ENCODE measurements around the gene HOXB2. TPM values are rescaled to one million over a fixed set of nuclear protein-coding genes. Genes with fewer than 3 reads are reported as not detected.
A peak's percentile ranks its signal among the peaks of the same experiment; 100 is the strongest.
"Not testable (repeated sequence)": the region's sequence is repeated elsewhere in the genome, so short reads cannot be mapped to it uniquely, and the experiment has no call there.

HOXB2 gene
- total RNA-seq, 2 experiments from 2014 or later: 7.4 to 7.7 TPM

DNA sequence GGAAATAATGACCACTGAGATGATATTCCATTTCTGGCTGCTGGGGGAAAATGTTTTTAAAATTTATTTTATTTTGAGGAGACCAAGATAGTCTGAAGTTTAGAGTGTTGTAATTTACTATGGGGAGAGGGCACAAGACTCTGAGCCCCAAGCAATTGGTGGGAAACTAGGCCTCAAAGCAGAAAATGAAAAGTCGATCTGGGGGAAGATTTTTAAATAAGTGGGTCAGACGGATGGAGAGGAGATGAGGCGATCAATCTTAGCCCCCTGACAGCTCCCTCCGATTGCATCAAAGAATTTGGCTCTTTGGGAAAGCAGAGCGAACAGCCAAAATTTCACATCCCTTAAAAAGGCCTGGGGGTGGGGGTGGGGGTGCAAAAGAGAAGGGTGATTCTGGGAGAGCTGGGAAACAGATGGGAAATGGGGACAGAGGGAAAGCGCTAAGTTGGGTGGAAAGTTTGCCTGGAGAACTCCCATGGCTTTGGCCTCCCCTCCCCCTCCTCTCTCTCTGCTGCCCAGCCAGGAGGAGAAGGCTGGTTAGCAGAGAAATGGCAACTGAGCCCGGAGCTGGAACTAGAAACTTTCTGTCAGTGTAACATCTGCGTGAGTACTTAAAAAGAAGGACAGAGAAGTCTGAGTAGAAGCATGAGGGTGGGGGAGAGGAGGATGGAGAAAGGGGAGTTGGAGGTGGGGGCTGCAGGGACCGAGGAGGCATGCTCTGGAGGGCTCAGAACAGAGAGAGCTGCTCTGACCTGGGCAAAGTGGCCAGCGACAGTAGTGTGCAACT is 1.4 kb upstream of the HOXB2 start:
- peaks cover 13% of the 10 kb centered on the region for H3K27me3 Mint-ChIP-seq
- peaks cover 10% of the 10 kb centered on the region for H3K36me3 Mint-ChIP-seq
- peak overlapping the region; percentile 9 for H3K4me3 Mint-ChIP-seq
- peaks cover 40% of the 10 kb centered on the region for H3K4me1 Mint-ChIP-seq
- H3K27ac Mint-ChIP-seq: peak overlapping the region; percentile 81
- H3K9me3 Mint-ChIP-seq: no peaks in the 10 kb centered on the region
- no peak for DNase-seq

DNA sequence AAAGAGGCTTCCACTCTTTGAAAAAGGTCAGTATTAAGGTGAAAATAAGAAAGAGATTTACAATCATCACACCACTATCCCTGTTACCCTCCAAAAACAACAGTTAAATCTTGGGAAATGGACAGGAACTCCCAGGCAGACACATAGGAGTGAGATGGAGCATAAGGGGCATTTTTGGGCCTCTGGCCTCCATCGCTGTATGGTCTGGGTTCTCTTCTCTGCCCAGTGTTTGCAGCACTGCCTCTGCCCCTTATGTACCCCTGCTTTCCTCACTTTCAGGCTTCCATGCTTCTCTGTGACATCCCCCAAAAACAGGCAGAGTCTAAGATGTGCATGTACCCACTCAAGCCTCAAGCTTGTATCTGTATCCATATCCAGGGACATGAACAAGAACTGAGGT is 630 bp upstream of the HOXB2 start:
- no peaks in the 10 kb centered on the region for H3K9me3 Mint-ChIP-seq
- H3K27ac Mint-ChIP-seq: peak overlapping the region; percentile 48

DNA sequence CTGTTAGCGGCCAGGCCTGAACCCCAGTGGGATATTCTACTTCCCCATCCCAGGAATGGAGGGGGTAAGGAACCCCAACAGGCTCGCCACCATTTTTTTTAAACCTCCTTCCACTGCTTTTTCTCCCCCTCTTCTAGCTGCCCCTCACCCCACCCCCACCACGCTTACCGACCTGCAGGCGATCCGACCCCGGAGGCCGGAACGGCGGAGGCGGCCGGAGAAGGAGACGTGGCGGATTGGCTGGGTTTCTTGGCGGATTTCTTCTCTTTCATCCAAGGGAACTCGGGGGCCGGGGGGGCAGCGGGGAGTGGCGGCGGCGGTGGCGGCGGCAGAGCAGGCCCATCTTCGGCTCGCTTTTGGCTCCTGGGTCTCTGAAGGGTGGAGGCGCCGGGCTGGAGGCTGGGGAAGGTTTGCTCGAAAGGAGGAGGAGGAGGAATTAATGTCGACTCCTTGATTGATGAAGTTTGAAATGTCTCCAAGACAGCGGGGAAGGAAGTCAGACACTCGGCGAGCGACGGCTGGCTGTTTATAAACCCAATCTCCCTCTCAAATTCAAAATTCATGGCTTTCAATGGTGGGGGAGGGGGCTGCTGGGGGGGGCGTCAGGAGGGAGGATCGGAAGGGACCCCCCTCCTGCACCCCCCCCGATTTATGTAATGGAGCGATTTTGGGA is 424 bp downstream of the HOXB2 start:
- Mint-ChIP-seq H3K27me3 (peaks cover 13% of the 10 kb centered on the region), H3K4me1 (peaks cover 50% of the 10 kb centered on the region), H3K36me3 (peaks cover 10% of the 10 kb centered on the region), H3K4me3 (peak overlapping the region; percentile 85), H3K9me3 (no peaks in the 10 kb centered on the region), H3K27ac (peak overlapping the region; percentile 86)
- DNase-seq: peak; percentile 53

More for the DNA sequence above, 630 bp upstream of the HOXB2 start:
- H3K36me3 Mint-ChIP-seq: peaks cover 10% of the 10 kb centered on the region
- no peak for DNase-seq
- peak overlapping the region; percentile 85 for H3K4me3 Mint-ChIP-seq
- peaks cover 43% of the 10 kb centered on the region for H3K4me1 Mint-ChIP-seq
- H3K27me3 Mint-ChIP-seq: peaks cover 13% of the 10 kb centered on the region

DNA sequence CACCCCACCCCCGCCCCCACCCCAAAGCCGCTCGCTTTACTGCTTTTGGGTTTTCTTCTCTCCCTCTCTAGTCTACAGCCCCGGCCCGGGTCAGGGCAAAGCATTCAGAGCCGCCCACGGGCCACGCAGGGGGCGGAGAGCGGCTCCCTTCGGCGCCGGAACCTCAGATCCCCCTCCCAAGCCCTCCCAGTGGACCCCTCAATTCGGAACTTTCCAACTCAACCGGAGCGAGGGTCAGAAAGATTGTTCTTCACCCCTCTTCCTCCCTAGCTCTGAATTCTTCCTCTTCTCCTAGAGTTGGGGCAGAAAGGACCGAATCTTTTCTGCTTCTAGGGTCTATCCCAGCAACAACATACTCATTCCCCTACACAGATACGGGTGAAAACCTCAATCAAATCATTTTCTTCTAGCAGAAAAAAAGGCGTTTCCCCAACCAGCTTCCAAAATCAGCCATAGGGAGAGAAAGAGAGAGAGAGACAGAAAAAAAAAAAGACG is 1.0 kb downstream of the HOXB2 start:
- Mint-ChIP-seq H3K27me3 (peaks cover 17% of the 10 kb centered on the region), H3K27ac (peak overlapping the region; percentile 86), H3K4me1 (peaks cover 50% of the 10 kb centered on the region), H3K36me3 (peaks cover 10% of the 10 kb centered on the region), H3K4me3 (peak overlapping the region; percentile 85), H3K9me3 (no peaks in the 10 kb centered on the region)
- peak; percentile 58 for DNase-seq

DNA sequence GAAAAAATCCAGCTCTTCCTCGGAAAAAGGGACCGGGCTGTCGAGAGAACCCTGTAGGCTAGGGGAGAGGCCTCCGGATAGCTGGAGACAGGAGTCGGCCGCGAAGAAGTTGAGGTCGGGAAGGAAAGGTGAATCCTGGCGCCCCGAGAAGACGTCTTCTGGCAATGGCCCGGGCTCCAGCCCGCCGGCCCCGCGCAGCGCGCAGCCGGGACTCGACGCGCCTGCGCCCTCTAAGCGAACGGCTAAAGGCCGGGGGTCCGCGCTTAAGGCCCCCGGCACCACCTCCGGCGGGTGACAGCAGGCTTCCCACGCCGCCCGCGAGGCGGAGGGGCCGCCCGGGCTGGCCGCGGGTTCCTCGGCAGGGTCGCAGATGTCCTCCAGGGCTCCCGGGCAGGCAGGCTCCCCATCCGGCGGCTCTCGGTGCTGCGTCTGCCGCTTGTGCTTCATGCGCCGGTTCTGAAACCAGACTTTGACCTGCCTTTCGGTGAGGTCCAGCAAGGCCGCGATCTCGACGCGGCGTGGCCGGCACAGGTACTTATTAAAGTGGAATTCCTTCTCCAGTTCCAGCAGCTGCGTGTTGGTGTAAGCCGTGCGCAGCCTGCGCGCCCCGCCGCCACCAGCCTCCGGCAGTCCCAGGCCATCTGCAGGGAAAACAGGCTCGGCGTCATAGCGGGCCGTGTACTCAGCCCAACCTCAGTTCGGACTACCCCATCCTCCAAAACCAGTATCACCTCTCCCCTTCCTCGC is 1.6 kb downstream of the HOXB2 start:
- Mint-ChIP-seq H3K36me3 (peaks cover 10% of the 10 kb centered on the region), H3K27ac (peak overlapping the region; percentile 89), H3K4me3 (peak overlapping the region; percentile 92)

DNA sequence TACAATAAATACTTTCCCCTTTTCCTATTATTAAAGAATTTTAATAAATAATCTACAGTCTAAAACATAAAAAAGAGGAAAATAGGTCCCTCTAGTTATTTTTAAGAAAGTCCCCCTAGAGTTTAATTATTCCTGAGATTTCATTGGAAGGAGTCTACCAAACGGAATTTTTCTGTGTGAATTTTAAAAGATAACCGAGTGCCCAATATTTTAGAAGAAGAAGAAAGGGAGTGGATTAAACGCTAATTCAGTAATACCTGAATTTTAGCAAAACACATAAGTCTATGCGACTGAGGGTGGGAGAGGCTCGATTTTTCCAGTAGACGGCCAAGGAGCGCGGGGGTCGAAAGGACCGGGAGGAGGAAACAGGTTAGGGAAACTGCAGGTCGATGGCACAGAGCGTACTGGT is 2.2 kb downstream of the HOXB2 start:
- H3K36me3 Mint-ChIP-seq: peaks cover 10% of the 10 kb centered on the region
- peaks cover 17% of the 10 kb centered on the region for H3K27me3 Mint-ChIP-seq
- H3K4me3 Mint-ChIP-seq: peak overlapping the region; percentile 92
- no peaks in the 10 kb centered on the region for H3K9me3 Mint-ChIP-seq
- no peak for DNase-seq
- peaks cover 42% of the 10 kb centered on the region for H3K4me1 Mint-ChIP-seq
- peak overlapping the region; percentile 89 for H3K27ac Mint-ChIP-seq

More for the DNA sequence above, 1.6 kb downstream of the HOXB2 start:
- DNase-seq: peak; percentile 73
- peaks cover 17% of the 10 kb centered on the region for H3K27me3 Mint-ChIP-seq
- peaks cover 47% of the 10 kb centered on the region for H3K4me1 Mint-ChIP-seq
- H3K9me3 Mint-ChIP-seq: no peaks in the 10 kb centered on the region

DNA sequence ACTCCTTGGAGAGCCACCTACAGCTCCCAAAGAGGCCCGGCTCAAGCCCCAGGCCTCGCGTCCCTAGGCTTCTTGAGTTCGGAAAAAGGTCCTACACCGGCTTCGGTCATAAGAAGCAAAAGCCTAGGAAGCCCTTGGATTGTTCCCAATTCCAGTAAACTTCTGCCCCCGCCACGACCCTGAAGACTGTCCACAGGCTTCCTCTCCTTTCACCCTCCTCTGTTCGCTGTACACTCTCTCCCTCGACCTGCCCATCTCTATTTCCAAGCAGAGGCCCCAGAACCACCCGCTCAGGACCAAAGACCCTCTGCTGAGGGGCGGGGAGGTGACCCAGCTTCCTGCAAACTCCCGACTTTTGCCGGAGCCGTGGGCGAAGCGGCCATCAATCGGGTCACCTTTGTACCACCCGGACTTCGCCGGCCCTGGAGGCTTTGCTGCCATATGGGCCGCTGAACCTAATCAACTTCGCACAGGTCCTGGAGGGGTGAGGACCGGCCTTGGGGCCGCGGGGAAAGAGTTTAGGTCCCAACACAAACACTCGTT is 2.7 kb downstream of the HOXB2 start:
- Mint-ChIP-seq H3K4me3 (peak overlapping the region; percentile 89), H3K4me1 (peaks cover 36% of the 10 kb centered on the region), H3K9me3 (no peaks in the 10 kb centered on the region), H3K27me3 (peaks cover 17% of the 10 kb centered on the region), H3K36me3 (peaks cover 10% of the 10 kb centered on the region), H3K27ac (peak overlapping the region; percentile 99)
- DNase-seq: peak; percentile 18

DNA sequence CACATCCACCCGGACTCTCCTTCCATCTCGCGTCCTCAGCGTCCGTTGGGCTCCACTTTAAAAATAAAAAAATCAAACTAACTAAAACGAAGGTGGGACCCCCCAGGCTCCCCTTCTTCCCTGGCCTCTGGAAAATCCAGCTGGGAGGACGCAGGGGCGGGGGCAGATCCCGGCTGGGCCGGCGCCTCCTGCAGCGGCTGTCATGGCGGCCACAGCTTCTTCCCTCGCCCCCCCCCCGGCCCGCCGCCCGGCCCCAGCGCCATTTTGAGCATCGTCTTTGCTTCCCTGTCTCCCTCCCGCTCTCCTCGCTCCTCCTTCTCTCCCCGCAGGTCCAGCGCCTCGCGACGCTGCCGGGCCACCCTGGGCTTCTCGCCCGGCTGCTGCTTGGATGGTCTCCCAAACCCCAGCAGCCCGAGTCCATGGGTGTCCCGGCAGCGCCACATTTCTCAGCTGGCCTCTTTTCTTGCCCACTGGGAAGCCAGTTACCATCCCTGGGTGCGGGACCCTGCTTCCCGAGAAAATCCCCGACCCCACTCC is 3.3 kb downstream of the HOXB2 start:
- Mint-ChIP-seq H3K27me3 (peaks cover 17% of the 10 kb centered on the region), H3K27ac (peak overlapping the region; percentile 99), H3K4me1 (peaks cover 33% of the 10 kb centered on the region), H3K4me3 (peak overlapping the region; percentile 89), H3K36me3 (peaks cover 10% of the 10 kb centered on the region), H3K9me3 (no peaks in the 10 kb centered on the region)
- peak; percentile 45 for DNase-seq

DNA sequence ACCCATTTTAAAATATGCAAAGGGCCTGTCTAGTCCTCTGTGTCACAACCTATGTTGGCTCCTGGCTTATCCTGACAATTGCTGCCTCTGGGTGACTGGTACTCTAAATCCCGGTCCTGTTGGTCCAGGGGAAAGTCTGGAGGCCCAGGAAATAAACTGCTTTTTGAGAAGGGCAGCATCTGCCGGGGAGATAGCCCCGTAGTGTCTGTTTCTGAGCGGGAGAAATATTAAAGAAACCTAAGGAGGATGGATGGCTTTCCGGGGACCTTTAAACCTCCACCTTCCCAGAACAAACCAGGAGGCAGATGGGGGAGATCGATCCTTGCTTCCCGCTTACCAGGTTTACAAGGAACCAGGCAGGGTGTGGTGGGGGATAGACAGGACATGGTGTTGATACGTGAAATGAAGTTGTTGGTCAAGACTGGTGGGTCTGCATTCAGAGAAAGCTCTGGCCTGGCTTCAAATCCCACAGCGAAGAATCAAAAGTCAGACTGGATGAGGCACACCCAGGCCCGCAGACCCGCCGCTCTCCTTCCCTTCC is 3.8 kb downstream of the HOXB2 start:
- Mint-ChIP-seq H3K36me3 (peaks cover 10% of the 10 kb centered on the region), H3K27ac (peak overlapping the region; percentile 99), H3K4me3 (peak overlapping the region; percentile 89), H3K4me1 (peaks cover 27% of the 10 kb centered on the region), H3K27me3 (peaks cover 17% of the 10 kb centered on the region), H3K9me3 (no peaks in the 10 kb centered on the region)
- no peak for DNase-seq

DNA sequence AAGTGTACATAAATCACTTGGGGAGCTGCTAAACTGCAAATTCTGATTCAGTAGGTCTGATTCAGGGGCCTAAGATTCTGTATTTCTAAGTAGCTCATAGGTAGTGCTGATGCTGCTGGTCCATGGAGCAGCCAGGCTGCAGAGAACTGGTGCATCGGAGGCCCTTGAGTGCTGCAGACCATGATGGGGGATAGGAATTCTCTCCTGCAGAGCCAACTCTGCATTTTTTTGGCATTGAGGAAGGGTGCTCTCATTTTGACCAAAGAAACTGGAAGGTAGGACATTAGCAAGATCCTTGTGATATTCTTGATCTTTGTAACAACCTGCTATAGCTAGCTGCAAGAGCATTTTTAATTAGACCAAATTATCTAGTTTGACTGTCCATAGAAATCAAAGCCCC is 4.7 kb downstream of the HOXB2 start:
- H3K4me1 Mint-ChIP-seq: peaks cover 20% of the 10 kb centered on the region
- H3K27ac Mint-ChIP-seq: peak overlapping the region; percentile 44
- peaks cover 12% of the 10 kb centered on the region for H3K27me3 Mint-ChIP-seq
- DNase-seq: no peak
- peaks cover 10% of the 10 kb centered on the region for H3K36me3 Mint-ChIP-seq
- H3K9me3 Mint-ChIP-seq: no peaks in the 10 kb centered on the region
- H3K4me3 Mint-ChIP-seq: no peak overlapping the region

DNA sequence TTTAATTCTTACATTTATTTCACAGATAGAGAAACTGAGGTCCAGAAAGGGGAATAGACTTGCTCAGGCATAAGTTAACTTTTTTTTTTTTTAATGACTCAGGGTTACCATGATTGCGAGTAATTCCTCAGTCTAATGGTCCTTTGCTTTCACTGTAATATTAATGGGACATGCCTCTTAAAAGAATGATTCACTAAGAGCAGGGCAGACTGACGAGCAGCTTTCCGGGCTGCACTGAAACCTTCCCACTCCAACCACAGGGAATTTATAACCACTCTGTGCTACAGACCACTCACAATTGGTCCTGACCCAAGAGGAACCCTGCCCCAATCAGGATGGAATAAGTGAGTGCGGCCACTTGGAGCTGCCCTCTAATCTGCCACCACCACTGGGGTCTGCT is 5.7 kb downstream of the HOXB2 start:
- no peak for DNase-seq
- no peak overlapping the region for H3K4me3 Mint-ChIP-seq

DNA sequence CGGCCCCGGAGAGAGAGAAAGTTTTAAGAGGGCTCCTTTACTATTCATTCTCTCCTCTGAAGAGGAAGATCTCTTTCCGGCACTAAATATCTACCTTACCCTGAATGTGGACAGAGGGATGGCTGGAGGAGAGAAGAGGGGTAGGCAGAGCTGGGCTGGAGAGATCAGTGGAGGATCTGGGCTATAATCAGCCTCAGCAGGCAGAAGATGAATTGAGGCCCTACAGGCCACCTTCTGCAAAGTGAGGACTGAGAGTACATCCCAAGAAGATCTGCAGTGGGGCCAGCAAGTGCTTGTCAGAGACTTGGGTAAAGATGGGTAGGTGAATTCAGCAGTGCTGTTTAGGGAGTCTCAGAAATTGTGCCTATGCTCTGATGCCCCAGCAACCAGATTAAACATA is 7.6 kb downstream of the HOXB2 start:
- H3K4me1 Mint-ChIP-seq: peaks cover 17% of the 10 kb centered on the region
- peaks cover 15% of the 10 kb centered on the region for H3K27me3 Mint-ChIP-seq
- peaks cover 7% of the 10 kb centered on the region for H3K36me3 Mint-ChIP-seq
- DNase-seq: no peak
- no peak overlapping the region for H3K4me3 Mint-ChIP-seq
- no peak overlapping the region for H3K27ac Mint-ChIP-seq
- H3K9me3 Mint-ChIP-seq: no peaks in the 10 kb centered on the region

More for the DNA sequence above, 5.7 kb downstream of the HOXB2 start:
- H3K27me3 Mint-ChIP-seq: peaks cover 12% of the 10 kb centered on the region
- peaks cover 17% of the 10 kb centered on the region for H3K4me1 Mint-ChIP-seq
- no peaks in the 10 kb centered on the region for H3K9me3 Mint-ChIP-seq
- H3K36me3 Mint-ChIP-seq: peaks cover 10% of the 10 kb centered on the region
- no peak overlapping the region for H3K27ac Mint-ChIP-seq

DNA sequence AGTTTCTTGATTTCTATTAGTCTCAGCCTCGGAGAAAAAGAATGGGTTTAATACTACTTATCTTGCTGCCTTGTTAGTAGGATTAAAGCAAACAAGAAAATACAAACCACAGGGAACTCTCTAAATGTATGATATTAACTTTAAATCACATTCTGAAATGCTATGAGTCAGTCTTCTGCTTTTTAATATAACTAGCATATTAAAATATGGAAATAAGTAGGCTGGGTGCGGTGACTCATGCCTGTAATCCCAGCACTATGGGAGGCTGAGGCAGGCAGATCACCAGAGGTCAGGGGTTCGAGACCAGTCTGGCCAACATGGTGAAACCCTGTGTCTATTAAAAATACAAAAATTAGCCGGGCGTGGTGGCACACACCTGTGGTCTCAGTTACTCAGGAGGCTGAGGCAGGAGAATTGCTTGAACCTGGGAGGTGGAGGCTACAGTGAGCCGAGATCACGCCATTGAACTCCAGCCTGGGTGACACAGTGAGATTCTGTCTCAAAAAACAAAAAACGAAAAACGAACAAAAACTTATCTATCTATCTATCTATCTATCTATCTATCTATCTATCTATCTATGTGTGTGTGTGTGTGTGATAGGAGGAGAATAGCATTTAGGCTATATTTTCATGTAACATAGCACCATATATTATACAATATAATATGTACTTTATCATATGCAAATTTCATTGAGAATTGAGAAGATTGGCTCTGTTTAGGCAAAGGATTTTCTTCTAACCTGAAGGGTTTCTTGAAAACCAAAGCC is 8.9 kb downstream of the HOXB2 start:
- H3K4me1 Mint-ChIP-seq: peaks cover 10% of the 10 kb centered on the region
- not testable (repeated sequence) for H3K27ac Mint-ChIP-seq, H3K27me3 Mint-ChIP-seq, H3K36me3 Mint-ChIP-seq, H3K9me3 Mint-ChIP-seq, DNase-seq, H3K4me3 Mint-ChIP-seq

DNA sequence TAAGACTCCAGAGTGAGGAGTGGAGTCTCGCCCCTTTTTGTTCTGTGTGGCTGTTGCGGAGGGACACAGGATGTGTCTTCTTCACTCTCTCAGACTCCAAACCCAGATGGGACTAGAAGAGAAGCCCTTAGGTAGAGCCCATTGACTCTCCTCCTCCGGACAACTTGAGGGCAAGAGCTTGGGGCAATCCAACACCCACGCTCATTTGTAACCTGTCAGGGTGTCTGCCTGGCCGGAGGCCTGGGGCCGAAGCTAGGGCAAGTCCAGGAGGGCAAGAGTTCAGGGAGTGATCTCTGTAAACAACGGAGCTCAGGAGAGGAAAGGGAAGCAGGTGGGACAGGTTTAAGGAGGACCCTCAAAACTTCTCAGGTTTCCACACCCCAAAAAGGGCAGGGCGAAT is 12.6 kb downstream of the HOXB2 start:
- Mint-ChIP-seq H3K27me3 (peaks cover 15% of the 10 kb centered on the region), H3K27ac (no peak overlapping the region), H3K9me3 (no peaks in the 10 kb centered on the region), H3K36me3 (no peaks in the 10 kb centered on the region), H3K4me3 (no peak overlapping the region), H3K4me1 (peaks cover 5% of the 10 kb centered on the region)
- no peak for DNase-seq
